ENCODE results near the gene ANKS3.

DNA sequence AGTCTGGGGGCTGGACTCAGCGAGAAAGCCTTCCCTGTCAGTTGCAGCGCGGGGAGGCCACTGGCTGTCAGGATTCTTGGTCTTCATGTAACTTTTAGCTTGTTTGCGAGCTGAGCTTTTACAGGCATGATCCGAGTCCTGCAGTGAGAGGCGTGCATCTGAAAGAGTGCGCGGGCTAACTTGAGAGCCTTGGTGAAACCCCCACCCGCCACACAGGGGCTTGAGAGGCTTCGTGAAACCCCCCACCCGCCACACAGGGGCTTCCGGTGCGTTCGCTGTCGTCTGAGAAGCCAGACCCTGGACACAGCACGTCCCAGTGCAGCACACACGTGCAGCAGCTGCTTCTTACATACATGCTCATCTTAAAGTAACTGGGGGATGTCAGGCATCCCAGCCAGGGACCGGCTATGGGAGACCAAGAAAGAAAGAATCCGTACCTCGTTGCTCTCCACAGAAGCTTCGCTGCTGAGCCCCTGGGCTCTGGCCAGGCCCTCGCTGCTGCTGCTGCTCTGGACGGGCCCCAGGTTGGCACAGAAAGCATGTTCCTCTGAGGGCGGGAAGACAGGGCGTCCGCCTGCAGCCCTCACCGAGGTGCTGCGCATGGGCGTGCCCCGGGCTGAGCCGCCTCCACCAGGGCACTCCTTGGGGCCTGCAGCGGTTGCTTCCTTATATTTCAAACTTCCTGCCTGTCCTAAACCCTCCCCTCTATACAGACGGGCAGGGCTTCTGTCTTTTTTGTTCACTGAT, 32.9 kb downstream of the ANKS3 start:
- TF ChIP-seq EP300 (IDR thresholded peaks at IDR 0.05) (no peak), POLR2A (IDR thresholded peaks at IDR 0.05) (no peak)
